WTC11 (cell line): ENCODE data around the gene BTF3.

Experiments
- CTCF ChIP-seq: fragments of 200-600 bp; IDR thresholded peaks from 2 replicates; pipeline ENCODE4 v1.8.0; 2022; ENCODE audit warnings: antibody characterized with exemption
- E2F1 ChIP-seq: sonication (generic); formaldehyde crosslinking; IDR thresholded peaks from 2 replicates; pipeline ENCODE4 v1.8.0; 2022; ENCODE audit warnings: mild to moderate bottlenecking, missing genetic modification reagents
- JUN ChIP-seq: sonication (generic); formaldehyde crosslinking; IDR thresholded peaks from 2 replicates; pipeline ENCODE4 v1.8.0; 2023; ENCODE audit warnings: mild to moderate bottlenecking, missing genetic modification reagents
- MXD4 ChIP-seq: fragments of 250-450 bp; sonication (Bioruptor Pico); IDR thresholded peaks from 2 replicates; pipeline ENCODE4 v1.8.0; 2021; ENCODE audit warnings: mild to moderate bottlenecking, moderate library complexity, borderline replicate concordance
- NFE2L1 ChIP-seq: sonication (generic); formaldehyde crosslinking; IDR thresholded peaks from 2 replicates; pipeline ENCODE4 v1.8.1; 2023; ENCODE audit warnings: missing genetic modification reagents
- NFYB ChIP-seq: sonication (generic); formaldehyde crosslinking; conservative IDR thresholded peaks from 2 replicates; pipeline ENCODE4 v1.8.0; 2022; ENCODE audit warnings: low read depth, missing genetic modification reagents
- NR2C2 ChIP-seq: sonication (generic); formaldehyde crosslinking; IDR thresholded peaks from 2 replicates; pipeline ENCODE4 v1.8.0; 2022; ENCODE audit warnings: mild to moderate bottlenecking, missing genetic modification reagents

- TF ChIP-seq JUN (CRISPR knock-in tag) (no peak), CTCF (no peak), NFYB (CRISPR knock-in tag) (no peak), MXD4 (CRISPR knock-in tag) (no peak), NFE2L1 (CRISPR knock-in tag) (no peak), NR2C2 (CRISPR knock-in tag) (no peak), E2F1 (CRISPR knock-in tag) (no peak)
Measured at GRCh38 chr5:73539730-73540129, 41.5 kb downstream of the BTF3 start.
